ENCODE data around the gene NAA40. TPM values are rescaled to one million over a fixed set of nuclear protein-coding genes. Genes with fewer than 3 reads are reported as not detected.

The NAA40 gene
- 10 to 100 TPM; 44.8 to 57.5 TPM for total RNA-seq
- polyA plus RNA-seq (ENCODE audit: insufficient read depth, low read depth, low replicate concordance): 49.7 TPM
- long read RNA-seq, donor 1, full-length matches to known transcripts: 16 of 26 reads
- long read RNA-seq, donor 1, partial matches to known transcripts: 10 of 26 reads
- long read RNA-seq, donor 1, other reads (novel, unspliced or antisense): 0 of 26 reads
- long read RNA-seq, donor 2, partial matches to known transcripts: 0 of 5 reads
- long read RNA-seq, donor 2, other reads (novel, unspliced or antisense): 0 of 5 reads

DNA sequence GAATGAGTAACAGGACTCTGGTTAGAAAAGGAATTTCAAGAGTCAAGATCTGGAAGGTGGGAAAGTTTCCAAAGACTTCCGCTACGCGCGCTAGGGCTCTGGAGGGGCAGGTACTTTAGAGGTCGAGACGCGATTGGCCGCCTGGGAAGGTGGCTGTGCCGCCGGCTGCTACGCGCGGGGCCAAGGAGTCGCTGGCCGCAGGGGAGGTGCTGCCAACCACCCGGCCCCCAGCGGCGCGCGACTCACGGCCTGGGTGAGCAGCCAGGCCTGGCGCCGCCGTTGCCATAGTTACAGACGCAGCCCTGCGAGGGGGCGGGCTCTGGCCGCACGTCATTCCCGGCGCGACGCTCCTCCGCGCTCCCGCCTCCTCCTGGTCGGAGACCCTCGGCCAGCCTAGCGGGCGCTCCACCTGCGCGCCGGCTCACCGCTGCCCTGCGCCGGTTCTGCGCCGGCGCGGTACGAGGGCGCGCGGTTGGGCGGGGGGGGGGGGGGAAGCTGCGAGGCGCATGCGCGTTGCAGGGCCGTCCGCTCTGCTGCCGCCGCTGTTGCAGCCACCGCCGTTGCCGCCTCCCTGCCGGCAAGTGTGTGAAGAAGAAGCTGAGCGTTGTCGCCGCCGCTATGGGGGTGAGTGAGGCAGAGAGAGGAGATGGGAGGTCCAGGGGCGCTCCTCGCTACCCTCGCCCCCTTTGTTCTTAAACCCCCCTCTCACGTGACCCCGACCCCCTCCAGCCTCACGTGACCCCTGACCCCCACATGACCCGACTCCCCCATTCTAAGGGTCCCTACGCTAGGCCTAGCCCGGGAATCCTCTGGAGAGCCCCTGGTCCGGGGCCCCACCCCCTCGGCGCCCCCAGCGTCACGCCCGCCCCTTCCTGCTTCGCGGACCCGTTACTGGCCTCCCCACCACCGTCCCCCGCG is at the start of gene NAA40:
TSS of gene NAA40 (plus strand) at position 524 of the 918 bp plus-strand sequence. CDS start at position 619, 95 bp downstream.
- intact Hi-C loops (cut with DNase I; ENCODE audit: low total_unique reads): no loop called here
- peak; percentile 95 for DNase-seq
- 0% methylated on average over 24 to 72 of the region's 92 CpGs for WGBS, 2 donors

DNA sequence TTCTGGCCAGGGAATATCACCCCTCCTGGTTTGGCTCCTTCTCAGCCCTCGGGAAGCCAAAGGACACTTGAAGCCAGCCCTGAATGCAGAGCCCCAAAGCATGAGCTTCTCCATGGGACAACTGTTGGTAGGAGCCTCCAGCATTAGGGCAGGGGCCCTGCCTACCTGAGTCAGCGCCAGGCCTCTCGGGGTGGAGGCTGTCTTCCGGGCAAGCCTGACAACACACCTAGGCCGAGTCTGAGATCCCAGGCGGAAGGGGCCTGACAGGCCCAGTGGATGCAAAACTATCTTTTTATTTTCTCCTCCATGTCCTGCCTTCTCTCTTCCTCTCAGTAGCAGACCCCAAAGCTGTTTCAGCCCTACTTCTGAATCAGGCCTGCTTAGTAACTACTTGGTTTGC is 49.5 kb upstream of the NAA40 start:
- peaks cover 17% of the 10 kb centered on the region for H3K4me1 ChIP-seq
- WGBS, 2 donors: 87 to 96% methylated on average over 6 of the region's 6 CpGs
- no peaks in the 10 kb centered on the region for H3K27me3 ChIP-seq
- H3K9me3 ChIP-seq: no peaks in the 10 kb centered on the region
- no peak overlapping the region for H3K27ac ChIP-seq
- no peaks in the 10 kb centered on the region for H3K36me3 ChIP-seq (ENCODE audit: low read depth, missing control alignments)
- TF ChIP-seq POLR2A (IDR thresholded peaks at IDR 0.05): no peak
- no peak overlapping the region for H3K4me3 ChIP-seq
- intact Hi-C loops (cut with DNase I; ENCODE audit: low total_unique reads): no loop called here
- DNase-seq: no peak

More for the DNA sequence above, at the start of gene NAA40:
- H3K27me3 ChIP-seq: no peaks in the 10 kb centered on the region
- peak within 1 kb of the TSS; percentile 74 to 90 for H3K4me3 ChIP-seq
- peak within 1 kb of the TSS; percentile 40 to 73 for H3K27ac ChIP-seq
- H3K36me3 ChIP-seq (ENCODE audit: low read depth, missing control alignments): no peaks in the 10 kb centered on the region
- H3K4me1 ChIP-seq: no peaks in the 10 kb centered on the region
- H3K9me3 ChIP-seq: no peaks in the 10 kb centered on the region
- TF ChIP-seq, protein P1, sequence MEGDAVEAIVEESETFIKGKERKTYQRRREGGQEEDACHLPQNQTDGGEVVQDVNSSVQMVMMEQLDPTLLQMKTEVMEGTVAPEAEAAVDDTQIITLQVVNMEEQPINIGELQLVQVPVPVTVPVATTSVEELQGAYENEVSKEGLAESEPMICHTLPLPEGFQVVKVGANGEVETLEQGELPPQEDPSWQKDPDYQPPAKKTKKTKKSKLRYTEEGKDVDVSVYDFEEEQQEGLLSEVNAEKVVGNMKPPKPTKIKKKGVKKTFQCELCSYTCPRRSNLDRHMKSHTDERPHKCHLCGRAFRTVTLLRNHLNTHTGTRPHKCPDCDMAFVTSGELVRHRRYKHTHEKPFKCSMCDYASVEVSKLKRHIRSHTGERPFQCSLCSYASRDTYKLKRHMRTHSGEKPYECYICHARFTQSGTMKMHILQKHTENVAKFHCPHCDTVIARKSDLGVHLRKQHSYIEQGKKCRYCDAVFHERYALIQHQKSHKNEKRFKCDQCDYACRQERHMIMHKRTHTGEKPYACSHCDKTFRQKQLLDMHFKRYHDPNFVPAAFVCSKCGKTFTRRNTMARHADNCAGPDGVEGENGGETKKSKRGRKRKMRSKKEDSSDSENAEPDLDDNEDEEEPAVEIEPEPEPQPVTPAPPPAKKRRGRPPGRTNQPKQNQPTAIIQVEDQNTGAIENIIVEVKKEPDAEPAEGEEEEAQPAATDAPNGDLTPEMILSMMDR (IDR thresholded peaks at IDR 0.05): peak in 2 of 3 experiments; percentile 13 to 43
- TF ChIP-seq POLR2A (IDR thresholded peaks at IDR 0.05): no peak

DNA sequence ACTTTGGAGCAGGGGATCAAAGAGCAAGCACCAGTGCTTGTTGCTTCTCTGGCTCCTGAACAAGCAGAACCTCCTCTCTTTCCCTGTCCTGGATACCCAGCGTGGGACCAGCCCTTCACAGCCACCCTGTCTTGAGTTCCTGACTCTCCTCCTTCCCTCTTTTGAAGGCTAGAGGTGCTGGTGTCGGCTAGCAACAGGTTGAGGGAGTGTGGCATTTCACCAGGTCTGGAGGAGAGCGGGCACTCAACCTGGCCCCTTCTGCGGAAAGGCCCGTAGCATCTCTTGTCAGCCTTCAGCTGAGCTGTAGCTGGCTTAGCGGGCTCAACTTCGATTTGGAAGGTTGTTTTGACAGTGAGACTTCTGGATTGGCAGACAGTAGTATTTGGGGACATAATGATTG is 48.4 kb upstream of the NAA40 start:
- H3K4me1 ChIP-seq: peaks cover 17% of the 10 kb centered on the region
- H3K9me3 ChIP-seq: no peaks in the 10 kb centered on the region
- 75 to 77% methylated on average over 7 of the region's 7 CpGs for WGBS, 2 donors
- H3K36me3 ChIP-seq (ENCODE audit: low read depth, missing control alignments): no peaks in the 10 kb centered on the region
- H3K27ac ChIP-seq: no peak overlapping the region
- H3K4me3 ChIP-seq: no peak overlapping the region
- intact Hi-C loops (cut with DNase I; ENCODE audit: low total_unique reads): no loop called here
- no peak for TF ChIP-seq POLR2A (IDR thresholded peaks at IDR 0.05)
- TF ChIP-seq, protein P1 (IDR thresholded peaks at IDR 0.05): no peak
- no peak for DNase-seq
- no peaks in the 10 kb centered on the region for H3K27me3 ChIP-seq

GRCh38 chr11:63892228-63892627 is 46.6 kb upstream of the NAA40 start:
- H3K4me3 ChIP-seq: no peak overlapping the region
- H3K27ac ChIP-seq: no peak overlapping the region
- no peaks in the 10 kb centered on the region for H3K9me3 ChIP-seq
- whole genome bisulfite sequencing, 2 donors: 46 to 53% methylated on average over 3 of the region's 3 CpGs
- H3K27me3 ChIP-seq: no peaks in the 10 kb centered on the region
- H3K4me1 ChIP-seq: peaks cover 17% of the 10 kb centered on the region
- no peaks in the 10 kb centered on the region for H3K36me3 ChIP-seq (ENCODE audit: low read depth, missing control alignments)
- TF ChIP-seq, protein P1 (IDR thresholded peaks at IDR 0.05): no peak
- no peak for TF ChIP-seq POLR2A (IDR thresholded peaks at IDR 0.05)
- DNase-seq: no peak
- intact Hi-C loops (cut with DNase I; ENCODE audit: low total_unique reads): no loop called here

GRCh38 chr11:63893355-63893754 is 45.4 kb upstream of the NAA40 start:
- H3K4me3 ChIP-seq: no peak overlapping the region
- WGBS, 2 donors: 94 to 98% methylated on average over 6 of the region's 6 CpGs
- TF ChIP-seq, protein P1 (IDR thresholded peaks at IDR 0.05): no peak
- no peak for TF ChIP-seq POLR2A (IDR thresholded peaks at IDR 0.05)
- no peak overlapping the region for H3K27ac ChIP-seq
- no peaks in the 10 kb centered on the region for H3K9me3 ChIP-seq
- DNase-seq: no peak
- no peaks in the 10 kb centered on the region for H3K27me3 ChIP-seq
- intact Hi-C loops (cut with DNase I; ENCODE audit: low total_unique reads): no loop called here
- peaks cover 10% of the 10 kb centered on the region for H3K4me1 ChIP-seq
- no peaks in the 10 kb centered on the region for H3K36me3 ChIP-seq (ENCODE audit: low read depth, missing control alignments)

All from testis (tissue), 5 donors.